ENCODE data around the gene HADH. TPM values are rescaled to one million over a fixed set of nuclear protein-coding genes. Genes with fewer than 3 reads are reported as not detected.

Gene HADH
- total RNA-seq, 4 donors from 2014 or later, result 31.5 to 39.9 (median 35.3) TPM

- intact Hi-C loops (cut with DNase I; ENCODE audit: low total_unique reads), result no loop called here
- 89 to 94% methylated on average over 5 of the region's 5 CpGs for WGBS, 2 donors
- TF ChIP-seq CTCF (IDR thresholded peaks at IDR 0.05), result no peak
- TF ChIP-seq POLR2A (IDR thresholded peaks at IDR 0.05), result no peak
- H3K4me3 ChIP-seq (ENCODE audit: low read depth, poor library complexity, severe bottlenecking), result no peak overlapping the region
- DNase-seq (ENCODE audit: low spot score in 2 of 2), result no peak
Observed at GRCh38 chr4:108013955-108014354, 24.3 kb downstream of the HADH start.

GRCh38 chr4:108018040-108018883 is 28.6 kb downstream of the HADH start:
- 38 to 40% methylated on average over 8 of the region's 8 CpGs for WGBS, 2 donors
- TF ChIP-seq POLR2A (IDR thresholded peaks at IDR 0.05), result no peak
- TF ChIP-seq CTCF (IDR thresholded peaks at IDR 0.05), result no peak
- peak; percentile 81 to 95 for DNase-seq (ENCODE audit: low spot score in 2 of 2)
- H3K4me3 ChIP-seq (ENCODE audit: low read depth, poor library complexity, severe bottlenecking), result no peak overlapping the region
- intact Hi-C loops (cut with DNase I; ENCODE audit: low total_unique reads), result loop anchor here (5.0 kb wide), 1 partner anchor 549 kb away; no protein-coding TSS in a partner anchor

- DNase-seq (ENCODE audit: low spot score in 2 of 2), result no peak
- intact Hi-C loops (cut with DNase I; ENCODE audit: low total_unique reads), result loop anchor here (5.0 kb wide), 1 partner anchor 548 kb away; no protein-coding TSS in a partner anchor
- TF ChIP-seq POLR2A (IDR thresholded peaks at IDR 0.05) (no peak), CTCF (IDR thresholded peaks at IDR 0.05) (no peak)
- no peak overlapping the region for H3K4me3 ChIP-seq (ENCODE audit: low read depth, poor library complexity, severe bottlenecking)
- 46 to 58% methylated on average over 2 of the region's 2 CpGs for WGBS, 2 donors
Observed at GRCh38 chr4:108018884-108019187, 29.1 kb downstream of the HADH start.

- DNase-seq (ENCODE audit: low spot score in 2 of 2), result no peak
- TF ChIP-seq POLR2A (IDR thresholded peaks at IDR 0.05) (no peak), CTCF (IDR thresholded peaks at IDR 0.05) (no peak)
- intact Hi-C loops (cut with DNase I; ENCODE audit: low total_unique reads), result no loop called here
- WGBS, 2 donors, result 88 to 92% methylated on average over 5 of the region's 5 CpGs
- no peak overlapping the region for H3K4me3 ChIP-seq (ENCODE audit: low read depth, poor library complexity, severe bottlenecking)
Observed at GRCh38 chr4:108024085-108024877, 34.6 kb downstream of the HADH start.

- DNase-seq (ENCODE audit: low spot score in 2 of 2), result no peak
- TF ChIP-seq CTCF (IDR thresholded peaks at IDR 0.05) (no peak), POLR2A (IDR thresholded peaks at IDR 0.05) (no peak)
- no peak overlapping the region for H3K4me3 ChIP-seq (ENCODE audit: low read depth, poor library complexity, severe bottlenecking)
- intact Hi-C loops (cut with DNase I; ENCODE audit: low total_unique reads), result no loop called here
Observed at GRCh38 chr4:108024878-108025165, 35.1 kb downstream of the HADH start.

All from lower leg skin (tissue), 4 donors.